Neural crest cell (in vitro differentiated cells): Measurements from ENCODE around the gene CD3G. TPM values are rescaled to one million over a fixed set of nuclear protein-coding genes. Genes with fewer than 3 reads are reported as not detected.

ENCODE experiments used
- DNase-seq: peaks from one replicate; pipeline ENCODE4 v3.0.0; 2021; ENCODE audit warnings: low read depth, mixed read lengths, low spot score
- H3K27ac Mint-ChIP-seq: one replicate; pipeline ENCODE4 v1.8.0; 2021; ENCODE audit warnings: mild to moderate bottlenecking, mixed read lengths; ENCODE audit not compliant: unreplicated experiment
- H3K27me3 Mint-ChIP-seq: 2 replicates; pipeline ENCODE4 v1.8.0; 2021; ENCODE audit warnings: low read depth, mild to moderate bottlenecking, mixed read lengths
- H3K36me3 Mint-ChIP-seq: 2 replicates; pipeline ENCODE4 v1.8.0; 2021; ENCODE audit warnings: low read depth, mild to moderate bottlenecking, mixed read lengths
- H3K4me1 Mint-ChIP-seq: 2 replicates; pipeline ENCODE4 v1.8.0; 2021; ENCODE audit warnings: mixed read lengths
- H3K4me3 Mint-ChIP-seq: one replicate; pipeline ENCODE4 v1.8.0; 2021; ENCODE audit warnings: mild to moderate bottlenecking, mixed read lengths
- H3K9me3 Mint-ChIP-seq: 2 replicates; pipeline ENCODE4 v1.8.0; 2021; ENCODE audit warnings: mixed read lengths
- CTCF ChIP-seq: fragments of 200-600 bp; sonication (generic); conservative IDR thresholded peaks from 2 replicates; pipeline ENCODE4 v1.5.0; 2021; ENCODE audit warnings: antibody characterized with exemption, mild to moderate bottlenecking
- total RNA-seq: library from RNA; stranded (reverse); gene quantifications from 2 replicates; pipeline ENCODE4 v1.2.1, GENCODE V29; 2021

Gene CD3G
- total RNA-seq, 1 donor from 2014 or later: not detected

- no peak for DNase-seq
- no peaks in the 10 kb centered on the region for H3K36me3 Mint-ChIP-seq
- TF ChIP-seq CTCF: no peak
- H3K4me1 Mint-ChIP-seq: no peaks in the 10 kb centered on the region
- H3K27ac Mint-ChIP-seq: no peak overlapping the region
- H3K4me3 Mint-ChIP-seq: no peak overlapping the region
- H3K27me3 Mint-ChIP-seq: peaks cover 17% of the 10 kb centered on the region
- peaks cover 7% of the 10 kb centered on the region for H3K9me3 Mint-ChIP-seq
These were observed 21.4 kb upstream of the CD3G start for GRCh38 chr11:118322721-118323120.

GRCh38 chr11:118325283-118325682 lies 18.9 kb upstream of the CD3G start:
- TF ChIP-seq CTCF: no peak
- no peak overlapping the region for H3K27ac Mint-ChIP-seq
- no peaks in the 10 kb centered on the region for H3K36me3 Mint-ChIP-seq

GRCh38 chr11:118328745-118329144 lies 15.4 kb upstream of the CD3G start:
- Mint-ChIP-seq H3K9me3 (no peaks in the 10 kb centered on the region), H3K4me3 (no peak overlapping the region), H3K4me1 (no peaks in the 10 kb centered on the region), H3K36me3 (no peaks in the 10 kb centered on the region), H3K27ac (no peak overlapping the region), H3K27me3 (peaks cover 31% of the 10 kb centered on the region)
- TF ChIP-seq CTCF: no peak
- DNase-seq: no peak

More at GRCh38 chr11:118325283-118325682, 18.9 kb upstream of the CD3G start:
- Mint-ChIP-seq H3K4me1 (no peaks in the 10 kb centered on the region), H3K9me3 (peaks cover 3% of the 10 kb centered on the region), H3K27me3 (peaks cover 27% of the 10 kb centered on the region), H3K4me3 (no peak overlapping the region)
- no peak for DNase-seq

GRCh38 chr11:118334745-118335144 lies 9.4 kb upstream of the CD3G start:
- no peak for TF ChIP-seq CTCF
- Mint-ChIP-seq H3K4me3 (no peak overlapping the region), H3K27ac (no peak overlapping the region), H3K27me3 (peaks cover 30% of the 10 kb centered on the region), H3K4me1 (no peaks in the 10 kb centered on the region), H3K36me3 (no peaks in the 10 kb centered on the region), H3K9me3 (no peaks in the 10 kb centered on the region)
- no peak for DNase-seq

GRCh38 chr11:118338637-118339061 lies 5.5 kb upstream of the CD3G start:
- peaks cover 49% of the 10 kb centered on the region for H3K27me3 Mint-ChIP-seq
- H3K36me3 Mint-ChIP-seq: no peaks in the 10 kb centered on the region
- no peak overlapping the region for H3K27ac Mint-ChIP-seq
- no peaks in the 10 kb centered on the region for H3K4me1 Mint-ChIP-seq
- no peak for TF ChIP-seq CTCF
- DNase-seq: no peak
- no peak overlapping the region for H3K4me3 Mint-ChIP-seq
- H3K9me3 Mint-ChIP-seq: no peaks in the 10 kb centered on the region
